GM23248 (cell line): ENCODE measurements around the gene DPCD. TPM values are rescaled to one million over a fixed set of nuclear protein-coding genes. Genes with fewer than 3 reads are reported as not detected.

ENCODE experiments used
- DNase-seq: peaks from one replicate; pipeline ENCODE4 v3.0.0-alpha.2; 2015
- H2AFZ ChIP-seq: fragments of 200-600 bp; sonication (generic); 2 replicates; pipeline ENCODE4 v1.6.1; 2016; ENCODE audit warnings: antibody characterized with exemption
- H3F3A ChIP-seq: fragments of 200-600 bp; sonication (generic); 2 replicates; pipeline ENCODE4 v1.6.1; 2016; ENCODE audit warnings: mild to moderate bottlenecking, antibody characterized with exemption, mixed run types; ENCODE audit not compliant: insufficient read depth
- H3K27ac ChIP-seq: fragments of 200-600 bp; sonication (generic); 2 replicates; pipeline ENCODE4 v1.5.1; 2016; ENCODE audit warnings: mild to moderate bottlenecking
- H3K27me3 ChIP-seq: fragments of 200-600 bp; sonication (generic); replicated peaks from 2 replicates; pipeline ENCODE4 v1.6.1; 2016; ENCODE audit warnings: mild to moderate bottlenecking; ENCODE audit not compliant: insufficient read depth
- H3K36me3 ChIP-seq: fragments of 200-600 bp; sonication (generic); 2 replicates; pipeline ENCODE4 v1.6.1; 2016; ENCODE audit warnings: low read depth, mild to moderate bottlenecking
- H3K4me1 ChIP-seq: fragments of 200-600 bp; sonication (generic); 2 replicates; pipeline ENCODE4 v1.6.1; 2016; ENCODE audit warnings: mild to moderate bottlenecking; ENCODE audit not compliant: insufficient read depth
- H3K4me2 ChIP-seq: fragments of 200-600 bp; sonication (generic); one replicate; pipeline ENCODE4 v1.6.1; 2016; ENCODE audit warnings: mild to moderate bottlenecking; ENCODE audit not compliant: unreplicated experiment
- H3K4me3 ChIP-seq: fragments of 200-600 bp; sonication (generic); 2 replicates; pipeline ENCODE4 v1.5.1; 2016; ENCODE audit warnings: mild to moderate bottlenecking
- H3K79me2 ChIP-seq: fragments of 200-600 bp; sonication (generic); 2 replicates; pipeline ENCODE4 v1.6.1; 2016; ENCODE audit warnings: mild to moderate bottlenecking; ENCODE audit not compliant: insufficient read depth
- H3K9ac ChIP-seq: fragments of 200-600 bp; sonication (generic); 2 replicates; pipeline ENCODE4 v1.6.1; 2016; ENCODE audit warnings: mild to moderate bottlenecking
- H3K9me2 ChIP-seq: fragments of 200-600 bp; sonication (generic); 2 replicates; pipeline ENCODE4 v1.6.1; 2016; ENCODE audit warnings: mixed run types, mild to moderate bottlenecking, moderate library complexity; ENCODE audit not compliant: insufficient read depth
- H3K9me3 ChIP-seq: fragments of 200-600 bp; sonication (generic); one replicate; pipeline ENCODE4 v1.6.1; 2017; ENCODE audit warnings: low read depth
- H4K20me1 ChIP-seq: fragments of 200-600 bp; sonication (generic); 2 replicates; pipeline ENCODE4 v1.6.0; 2016; ENCODE audit not compliant: insufficient read depth
- EZH2 ChIP-seq: fragments of 200-600 bp; sonication (generic); IDR thresholded peaks from 2 replicates; pipeline ENCODE4 v1.6.1; 2018; ENCODE audit warnings: antibody characterized with exemption, mild to moderate bottlenecking; ENCODE audit not compliant: insufficient read depth, poor library complexity, severe bottlenecking
- EZH2phosphoT487 ChIP-seq: fragments of 200-600 bp; sonication (generic); IDR thresholded peaks from 2 replicates; pipeline ENCODE4 v1.6.1; 2018; ENCODE audit warnings: antibody characterized with exemption, moderate library complexity, mild to moderate bottlenecking, low read depth; ENCODE audit not compliant: insufficient read depth
- WGBS, 2 experiments: methylation state at CpG; one replicate each; pipeline ENCODE4 v1.1.6; 2015 to 2017; ENCODE audit warnings: low lambda C conversion rate in 2 of 2, low coverage in 1 of 2; ENCODE audit errors: missing lambda C conversion rate in 2 of 2; 5-methylcytosine and 5-hydroxymethylcytosine counted together
- in situ Hi-C: fragments of 300-500 bp; cut with MboI; formaldehyde crosslinking; loops from 2 replicates; pipeline ENCODE4 v1.15.0; 2020
- polyA plus RNA-seq: library from polyadenylated mRNA; unstranded; fragments of >200 nt; fragmentation: Nextera tagmentation; extraction: Ambion mirVana; gene quantifications from 2 replicates; pipeline ENCODE4 v1.2.1, GENCODE V29; 2016
- total RNA-seq: library from RNA; depleted of rRNA; stranded (reverse); fragments of >200 nt; shearing (Covaris generic); gene quantifications from 2 replicates; pipeline ENCODE4 v1.2.3, GENCODE V29; 2014; rRNA removed

Gene DPCD
- total RNA-seq = 29.2 and 57.9 TPM in 2 replicates
- 59.9 and 65.6 TPM in 2 replicates for polyA plus RNA-seq

GRCh38 chr10:101587725-101588653 is at the start of gene DPCD, which contains the start of gene POLL:
TSS of gene DPCD (plus strand) at chr10:101588321. CDS start at chr10:101588337, 16 bp downstream.
TSS of gene POLL (minus strand) at chr10:101588257. CDS start at chr10:101587360, 897 bp downstream.
- peak; percentile 99 for DNase-seq

GRCh38 chr10:101538446-101538845 is 49.7 kb upstream of the DPCD start:
- Histone ChIP-seq H3K27me3 (no peaks in the 10 kb centered on the region), H3K36me3 (0 out of 2 replicates have a peak, but pooled peaks cover 3% of the 10 kb centered on the region), H3K9ac (no peak overlapping the region), H4K20me1 (no peaks in the 10 kb centered on the region), H3K27ac (no peak overlapping the region), H2AFZ (no peak overlapping the region), H3K4me1 (no peaks in the 10 kb centered on the region), H3K4me3 (no peak overlapping the region), H3K9me3 (no peaks in the 10 kb centered on the region), H3K9me2 (no peaks in the 10 kb centered on the region), H3K4me2 (no peak overlapping the region), H3F3A (no peaks in the 10 kb centered on the region), H3K79me2 (no peaks in the 10 kb centered on the region)
- in situ Hi-C loops = no loop called here
- 87 to 88% methylated on average over 2 of the region's 2 CpGs for WGBS, 2 experiments
- TF ChIP-seq EZH2 (no peak), EZH2phosphoT487 (no peak)
- no peak for DNase-seq

More at GRCh38 chr10:101587725-101588653, at the start of gene DPCD, which contains the start of gene POLL:
- Histone ChIP-seq H3K9me2 (no peaks in the 10 kb centered on the region), H3K27me3 (no peaks in the 10 kb centered on the region), H3K4me2 (peak within 1 kb of the TSS; percentile 97), H3K79me2 (peaks cover 49% of the 10 kb centered on the region), H4K20me1 (no peaks in the 10 kb centered on the region), H3K9me3 (no peaks in the 10 kb centered on the region), H3K9ac (peak within 1 kb of the TSS; percentile 78), H3K4me3 (peak within 1 kb of the TSS; percentile 93), H2AFZ (peak within 1 kb of the TSS; percentile 91), H3K27ac (peak within 1 kb of the TSS; percentile 62), H3F3A (0 out of 2 replicates have a peak, but pooled peaks cover 3% of the 10 kb centered on the region), H3K36me3 (no peaks in the 10 kb centered on the region), H3K4me1 (peaks cover 13% of the 10 kb centered on the region; the same call in 1 of the 2 replicates)
- TF ChIP-seq EZH2phosphoT487 (no peak), EZH2 (no peak)
- 2% methylated on average over 42 to 49 of the region's 50 CpGs for WGBS, 2 experiments
- in situ Hi-C loops = no loop called here

GRCh38 chr10:101545898-101546297 is 42.2 kb upstream of the DPCD start:
- Histone ChIP-seq H3K36me3 (no peaks in the 10 kb centered on the region), H3K4me1 (no peaks in the 10 kb centered on the region), H3K9me3 (no peaks in the 10 kb centered on the region), H3K27ac (no peak overlapping the region), H2AFZ (no peak overlapping the region), H3K79me2 (no peaks in the 10 kb centered on the region), H3K4me2 (no peak overlapping the region), H3K9me2 (no peaks in the 10 kb centered on the region), H3K9ac (no peak overlapping the region), H3K4me3 (no peak overlapping the region), H3K27me3 (no peaks in the 10 kb centered on the region), H3F3A (no peaks in the 10 kb centered on the region), H4K20me1 (no peaks in the 10 kb centered on the region)
- DNase-seq = no peak
- in situ Hi-C loops = no loop called here
- TF ChIP-seq EZH2 (no peak), EZH2phosphoT487 (no peak)

- no peak overlapping the region for H3K4me3 ChIP-seq
- no peak overlapping the region for H2AFZ ChIP-seq
- no peak overlapping the region for H3K4me2 ChIP-seq
- no peak overlapping the region for H3K9ac ChIP-seq
- no peaks in the 10 kb centered on the region for H3K36me3 ChIP-seq
- TF ChIP-seq EZH2 (no peak), EZH2phosphoT487 (no peak)
- H3K4me1 ChIP-seq = no peaks in the 10 kb centered on the region
- H3K79me2 ChIP-seq = no peaks in the 10 kb centered on the region
- no peak for DNase-seq
- 63 to 69% methylated on average over 2 of the region's 2 CpGs for WGBS, 2 experiments
- H3K27ac ChIP-seq = no peak overlapping the region
- no peaks in the 10 kb centered on the region for H3F3A ChIP-seq
- no peaks in the 10 kb centered on the region for H4K20me1 ChIP-seq
- H3K9me2 ChIP-seq = no peaks in the 10 kb centered on the region
- no peaks in the 10 kb centered on the region for H3K9me3 ChIP-seq
- in situ Hi-C loops = no loop called here
- H3K27me3 ChIP-seq = no peaks in the 10 kb centered on the region
Observed at GRCh38 chr10:101550965-101551364, 37.2 kb upstream of the DPCD start.
